ENCODE measurements around the gene QKI.

The QKI gene

DNA sequence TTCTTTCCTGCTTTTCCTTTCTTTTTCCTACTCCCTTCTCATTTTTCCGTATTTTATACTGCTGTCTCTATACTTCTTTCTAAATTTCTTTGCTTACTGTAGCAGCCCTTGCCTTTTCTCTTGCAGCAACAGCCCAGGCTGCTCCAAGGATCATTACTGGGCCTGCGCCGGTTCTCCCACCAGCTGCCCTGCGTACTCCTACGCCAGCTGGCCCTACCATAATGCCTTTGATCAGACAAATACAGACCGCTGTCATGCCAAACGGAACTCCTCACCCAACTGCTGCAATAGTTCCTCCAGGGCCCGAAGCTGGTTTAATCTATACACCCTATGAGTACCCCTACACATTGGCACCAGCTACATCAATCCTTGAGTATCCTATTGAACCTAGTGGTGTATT lies 148.8 kb downstream of the QKI start:
- Histone ChIP-seq H3K4me1 (ENCODE audit: low read depth, poor library complexity, severe bottlenecking) (no peaks in the 10 kb centered on the region), H3K27me3 (ENCODE audit: insufficient read depth, low read depth) (no peaks in the 10 kb centered on the region), H3K79me2 (ENCODE audit: insufficient read depth, low read depth) (no peaks in the 10 kb centered on the region), H2AFZ (ENCODE audit: low read depth) (no peak overlapping the region), H3K9ac (no peak overlapping the region), H3K36me3 (ENCODE audit: insufficient read depth) (no peaks in the 10 kb centered on the region), H3K4me2 (no peak overlapping the region), H3K27ac (no peak overlapping the region), H4K20me1 (ENCODE audit: insufficient read depth) (no peaks in the 10 kb centered on the region), H3K4me3 (IDR thresholded peaks at IDR 0.05; ENCODE audit: insufficient read depth, low read depth, low read length) (no peak overlapping the region)
- TF ChIP-seq, protein P1, sequence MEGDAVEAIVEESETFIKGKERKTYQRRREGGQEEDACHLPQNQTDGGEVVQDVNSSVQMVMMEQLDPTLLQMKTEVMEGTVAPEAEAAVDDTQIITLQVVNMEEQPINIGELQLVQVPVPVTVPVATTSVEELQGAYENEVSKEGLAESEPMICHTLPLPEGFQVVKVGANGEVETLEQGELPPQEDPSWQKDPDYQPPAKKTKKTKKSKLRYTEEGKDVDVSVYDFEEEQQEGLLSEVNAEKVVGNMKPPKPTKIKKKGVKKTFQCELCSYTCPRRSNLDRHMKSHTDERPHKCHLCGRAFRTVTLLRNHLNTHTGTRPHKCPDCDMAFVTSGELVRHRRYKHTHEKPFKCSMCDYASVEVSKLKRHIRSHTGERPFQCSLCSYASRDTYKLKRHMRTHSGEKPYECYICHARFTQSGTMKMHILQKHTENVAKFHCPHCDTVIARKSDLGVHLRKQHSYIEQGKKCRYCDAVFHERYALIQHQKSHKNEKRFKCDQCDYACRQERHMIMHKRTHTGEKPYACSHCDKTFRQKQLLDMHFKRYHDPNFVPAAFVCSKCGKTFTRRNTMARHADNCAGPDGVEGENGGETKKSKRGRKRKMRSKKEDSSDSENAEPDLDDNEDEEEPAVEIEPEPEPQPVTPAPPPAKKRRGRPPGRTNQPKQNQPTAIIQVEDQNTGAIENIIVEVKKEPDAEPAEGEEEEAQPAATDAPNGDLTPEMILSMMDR (conservative IDR thresholded peaks at IDR 0.05; ENCODE audit: low read depth, low read length): no peak

DNA sequence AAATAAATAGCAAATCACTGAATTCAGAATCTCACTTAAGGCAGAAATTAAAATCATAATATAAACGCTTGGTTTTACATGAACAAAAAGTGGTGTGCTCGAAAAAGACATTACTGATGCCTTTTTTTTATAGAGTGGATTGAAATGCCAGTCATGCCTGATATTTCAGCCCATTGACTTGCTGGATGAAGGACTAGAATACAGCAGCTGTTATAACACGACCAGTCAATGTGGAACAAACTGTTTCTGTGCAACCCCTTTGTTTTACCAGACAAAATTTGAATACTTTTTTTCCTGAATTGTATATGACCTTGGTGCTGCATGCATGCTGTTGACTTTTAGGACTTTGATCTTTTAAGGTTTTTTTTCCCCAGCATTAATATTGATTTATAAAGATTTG lies 150.0 kb downstream of the QKI start:
- no peaks in the 10 kb centered on the region for H3K36me3 ChIP-seq (ENCODE audit: insufficient read depth)

GRCh38 chr6:163565140-163565539 lies 150.6 kb downstream of the QKI start:
- H4K20me1 ChIP-seq (ENCODE audit: insufficient read depth): no peaks in the 10 kb centered on the region
- TF ChIP-seq, protein P1 (conservative IDR thresholded peaks at IDR 0.05; ENCODE audit: low read depth, low read length): no peak
- H3K36me3 ChIP-seq (ENCODE audit: insufficient read depth): no peaks in the 10 kb centered on the region
- H2AFZ ChIP-seq (ENCODE audit: low read depth): no peak overlapping the region
- no peak overlapping the region for H3K4me2 ChIP-seq
- H3K4me1 ChIP-seq (ENCODE audit: low read depth, poor library complexity, severe bottlenecking): no peaks in the 10 kb centered on the region
- no peak overlapping the region for H3K4me3 ChIP-seq (IDR thresholded peaks at IDR 0.05; ENCODE audit: insufficient read depth, low read depth, low read length)
- H3K9ac ChIP-seq: no peak overlapping the region
- no peak overlapping the region for H3K27ac ChIP-seq
- H3K27me3 ChIP-seq (ENCODE audit: insufficient read depth, low read depth): no peaks in the 10 kb centered on the region
- no peaks in the 10 kb centered on the region for H3K79me2 ChIP-seq (ENCODE audit: insufficient read depth, low read depth)

More for the DNA sequence above, 150.0 kb downstream of the QKI start:
- Histone ChIP-seq H4K20me1 (ENCODE audit: insufficient read depth) (no peaks in the 10 kb centered on the region), H3K4me3 (IDR thresholded peaks at IDR 0.05; ENCODE audit: insufficient read depth, low read depth, low read length) (no peak overlapping the region), H3K4me1 (ENCODE audit: low read depth, poor library complexity, severe bottlenecking) (no peaks in the 10 kb centered on the region), H3K27ac (no peak overlapping the region), H2AFZ (ENCODE audit: low read depth) (no peak overlapping the region), H3K9ac (no peak overlapping the region), H3K4me2 (no peak overlapping the region), H3K27me3 (ENCODE audit: insufficient read depth, low read depth) (no peaks in the 10 kb centered on the region), H3K79me2 (ENCODE audit: insufficient read depth, low read depth) (no peaks in the 10 kb centered on the region)
- TF ChIP-seq, protein P1 (conservative IDR thresholded peaks at IDR 0.05; ENCODE audit: low read depth, low read length): no peak

- Histone ChIP-seq H2AFZ (ENCODE audit: low read depth) (no peak overlapping the region), H3K36me3 (ENCODE audit: insufficient read depth) (no peaks in the 10 kb centered on the region), H3K4me1 (ENCODE audit: low read depth, poor library complexity, severe bottlenecking) (no peaks in the 10 kb centered on the region), H3K4me2 (no peak overlapping the region), H3K4me3 (IDR thresholded peaks at IDR 0.05; ENCODE audit: insufficient read depth, low read depth, low read length) (no peak overlapping the region), H4K20me1 (ENCODE audit: insufficient read depth) (no peaks in the 10 kb centered on the region), H3K79me2 (ENCODE audit: insufficient read depth, low read depth) (no peaks in the 10 kb centered on the region), H3K9ac (no peak overlapping the region), H3K27ac (no peak overlapping the region), H3K27me3 (ENCODE audit: insufficient read depth, low read depth) (no peaks in the 10 kb centered on the region)
- TF ChIP-seq, protein P1 (conservative IDR thresholded peaks at IDR 0.05; ENCODE audit: low read depth, low read length): no peak
Observed at GRCh38 chr6:163566056-163566455, 151.5 kb downstream of the QKI start.
